GM21447 (cell line): ENCODE data around the gene OSMR.

Experiments used
- ATAC-seq: cut with Tn5 transposase; IDR thresholded peaks from one replicate; pipeline ENCODE4 v1.9.1; 2021; ENCODE audit not compliant: unreplicated experiment

The OSMR gene

GRCh38 chr5:38923661-38924451, 78.0 kb downstream of the OSMR start:
- no peak for ATAC-seq

GRCh38 chr5:38925154-38925925, 79.5 kb downstream of the OSMR start:
- no peak for ATAC-seq

- no peak for ATAC-seq
Measured at GRCh38 chr5:38926121-38926520, 80.3 kb downstream of the OSMR start.

GRCh38 chr5:38927470-38927869, 81.7 kb downstream of the OSMR start:
- ATAC-seq, result no peak

GRCh38 chr5:38929838-38930237, 84.0 kb downstream of the OSMR start:
- ATAC-seq, result no peak

GRCh38 chr5:38931731-38932130, 85.9 kb downstream of the OSMR start:
- no peak for ATAC-seq

GRCh38 chr5:38932854-38933408, 87.1 kb downstream of the OSMR start:
- ATAC-seq, result no peak

GRCh38 chr5:38935437-38935836, 89.6 kb downstream of the OSMR start:
- ATAC-seq, result no peak

GRCh38 chr5:38936269-38936668, 90.5 kb downstream of the OSMR start:
- ATAC-seq, result no peak

- no peak for ATAC-seq
Measured at GRCh38 chr5:38938424-38938823, 92.6 kb downstream of the OSMR start.

GRCh38 chr5:38938973-38939372, 93.2 kb downstream of the OSMR start:
- ATAC-seq, result no peak

GRCh38 chr5:38940230-38940858, 94.5 kb downstream of the OSMR start:
- ATAC-seq, result no peak

GRCh38 chr5:38941912-38942311, 96.1 kb downstream of the OSMR start:
- ATAC-seq, result no peak

GRCh38 chr5:38944282-38944681, 98.5 kb downstream of the OSMR start:
- no peak for ATAC-seq

- no peak for ATAC-seq
Measured at GRCh38 chr5:38948501-38948900, 102.7 kb downstream of the OSMR start.

GRCh38 chr5:38953426-38954012, 107.7 kb downstream of the OSMR start:
- no peak for ATAC-seq

- no peak for ATAC-seq
Measured at GRCh38 chr5:38961691-38962090, 115.9 kb downstream of the OSMR start.

GRCh38 chr5:38968665-38969064, 122.9 kb downstream of the OSMR start:
- no peak for ATAC-seq

- no peak for ATAC-seq
Measured at GRCh38 chr5:38978036-38978435, 132.2 kb downstream of the OSMR start.

GRCh38 chr5:38979535-38979934, 133.7 kb downstream of the OSMR start:
- no peak for ATAC-seq
